ENCODE measurements around the gene SPEN.

Gene SPEN

GRCh38 chr1:15858672-15859372 is 11.3 kb downstream of the SPEN start:
- Histone ChIP-seq H3K27ac (ENCODE audit: low read length) (no peak overlapping the region), H3K27me3 (ENCODE audit: control insufficient read depth in 1 of 2, insufficient read depth in 2 of 2, low read length in 2 of 2) (no peaks in the 10 kb centered on the region), H3K4me1 (ENCODE audit: control insufficient read depth, insufficient read depth, low read length) (peaks cover 5% of the 10 kb centered on the region), H3K4me3 (ENCODE audit: low read length in 2 of 2) (no peak overlapping the region), H3K36me3 (ENCODE audit: control insufficient read depth in 2 of 2, insufficient read depth in 2 of 2, low read length in 2 of 2) (no peaks in the 10 kb centered on the region), H3K9ac (ENCODE audit: low read length in 2 of 2) (no peak overlapping the region), H3K9me3 (ENCODE audit: control insufficient read depth in 2 of 2, low read length in 2 of 2) (no peaks in the 10 kb centered on the region)

GRCh38 chr1:15863156-15863901 is 15.8 kb downstream of the SPEN start:
- Histone ChIP-seq H3K27ac (ENCODE audit: low read length) (no peak overlapping the region), H3K36me3 (ENCODE audit: control insufficient read depth in 2 of 2, insufficient read depth in 2 of 2, low read length in 2 of 2) (no peaks in the 10 kb centered on the region), H3K4me3 (ENCODE audit: low read length in 2 of 2) (no peak overlapping the region), H3K9ac (ENCODE audit: low read length in 2 of 2) (no peak overlapping the region), H3K4me1 (ENCODE audit: control insufficient read depth, insufficient read depth, low read length) (peaks cover 5% of the 10 kb centered on the region), H3K27me3 (ENCODE audit: control insufficient read depth in 1 of 2, insufficient read depth in 2 of 2, low read length in 2 of 2) (no peaks in the 10 kb centered on the region), H3K9me3 (ENCODE audit: control insufficient read depth in 2 of 2, low read length in 2 of 2) (no peaks in the 10 kb centered on the region)

GRCh38 chr1:15866721-15867201 is 19.3 kb downstream of the SPEN start:
- Histone ChIP-seq H3K4me1 (ENCODE audit: control insufficient read depth, insufficient read depth, low read length) (peaks cover 2% of the 10 kb centered on the region), H3K36me3 (ENCODE audit: control insufficient read depth in 2 of 2, insufficient read depth in 2 of 2, low read length in 2 of 2) (no peaks in the 10 kb centered on the region), H3K9ac (ENCODE audit: low read length in 2 of 2) (no peak overlapping the region), H3K4me3 (ENCODE audit: low read length in 2 of 2) (no peak overlapping the region), H3K27me3 (ENCODE audit: control insufficient read depth in 1 of 2, insufficient read depth in 2 of 2, low read length in 2 of 2) (no peaks in the 10 kb centered on the region), H3K27ac (ENCODE audit: low read length) (no peak overlapping the region), H3K9me3 (ENCODE audit: control insufficient read depth in 2 of 2, low read length in 2 of 2) (no peaks in the 10 kb centered on the region)

GRCh38 chr1:15867288-15867687 is 19.8 kb downstream of the SPEN start:
- Histone ChIP-seq H3K9ac (ENCODE audit: low read length in 2 of 2) (no peak overlapping the region), H3K36me3 (ENCODE audit: control insufficient read depth in 2 of 2, insufficient read depth in 2 of 2, low read length in 2 of 2) (no peaks in the 10 kb centered on the region), H3K27me3 (ENCODE audit: control insufficient read depth in 1 of 2, insufficient read depth in 2 of 2, low read length in 2 of 2) (no peaks in the 10 kb centered on the region), H3K4me3 (ENCODE audit: low read length in 2 of 2) (no peak overlapping the region), H3K9me3 (ENCODE audit: control insufficient read depth in 2 of 2, low read length in 2 of 2) (no peaks in the 10 kb centered on the region), H3K4me1 (ENCODE audit: control insufficient read depth, insufficient read depth, low read length) (peaks cover 2% of the 10 kb centered on the region), H3K27ac (ENCODE audit: low read length) (no peak overlapping the region)

- Histone ChIP-seq H3K9ac (ENCODE audit: low read length in 2 of 2) (no peak overlapping the region), H3K27ac (ENCODE audit: low read length) (no peak overlapping the region), H3K4me1 (ENCODE audit: control insufficient read depth, insufficient read depth, low read length) (no peaks in the 10 kb centered on the region), H3K27me3 (ENCODE audit: control insufficient read depth in 1 of 2, insufficient read depth in 2 of 2, low read length in 2 of 2) (no peaks in the 10 kb centered on the region), H3K36me3 (ENCODE audit: control insufficient read depth in 2 of 2, insufficient read depth in 2 of 2, low read length in 2 of 2) (peaks cover 0 to 7% of the 10 kb centered on the region in 2 donors), H3K4me3 (ENCODE audit: low read length in 2 of 2) (no peak overlapping the region), H3K9me3 (ENCODE audit: control insufficient read depth in 2 of 2, low read length in 2 of 2) (no peaks in the 10 kb centered on the region)
Observed at GRCh38 chr1:15869413-15869812, 21.9 kb downstream of the SPEN start.

- Histone ChIP-seq H3K4me3 (ENCODE audit: low read length in 2 of 2) (no peak overlapping the region), H3K9ac (ENCODE audit: low read length in 2 of 2) (no peak overlapping the region), H3K27ac (ENCODE audit: low read length) (no peak overlapping the region), H3K36me3 (ENCODE audit: control insufficient read depth in 2 of 2, insufficient read depth in 2 of 2, low read length in 2 of 2) (peaks cover 0 to 7% of the 10 kb centered on the region in 2 donors), H3K4me1 (ENCODE audit: control insufficient read depth, insufficient read depth, low read length) (no peaks in the 10 kb centered on the region), H3K27me3 (ENCODE audit: control insufficient read depth in 1 of 2, insufficient read depth in 2 of 2, low read length in 2 of 2) (no peaks in the 10 kb centered on the region), H3K9me3 (ENCODE audit: control insufficient read depth in 2 of 2, low read length in 2 of 2) (no peaks in the 10 kb centered on the region)
Observed at GRCh38 chr1:15870421-15870820, 22.9 kb downstream of the SPEN start.

- H3K4me1 ChIP-seq (ENCODE audit: control insufficient read depth, insufficient read depth, low read length) = no peaks in the 10 kb centered on the region
- H3K36me3 ChIP-seq (ENCODE audit: control insufficient read depth in 2 of 2, insufficient read depth in 2 of 2, low read length in 2 of 2) = peaks cover 0 to 11% of the 10 kb centered on the region in 2 donors
Observed at GRCh38 chr1:15874471-15874870, 27.0 kb downstream of the SPEN start.

GRCh38 chr1:15876357-15877055 is 29.0 kb downstream of the SPEN start:
- no peak overlapping the region for H3K9ac ChIP-seq (ENCODE audit: low read length in 2 of 2)
- no peaks in the 10 kb centered on the region for H3K9me3 ChIP-seq (ENCODE audit: control insufficient read depth in 2 of 2, low read length in 2 of 2)
- no peaks in the 10 kb centered on the region for H3K27me3 ChIP-seq (ENCODE audit: control insufficient read depth in 1 of 2, insufficient read depth in 2 of 2, low read length in 2 of 2)
- H3K4me3 ChIP-seq (ENCODE audit: low read length in 2 of 2) = no peak overlapping the region
- peaks cover 0 to 11% of the 10 kb centered on the region in 2 donors for H3K36me3 ChIP-seq (ENCODE audit: control insufficient read depth in 2 of 2, insufficient read depth in 2 of 2, low read length in 2 of 2)
- no peaks in the 10 kb centered on the region for H3K4me1 ChIP-seq (ENCODE audit: control insufficient read depth, insufficient read depth, low read length)
- H3K27ac ChIP-seq (ENCODE audit: low read length) = no peak overlapping the region

More at GRCh38 chr1:15874471-15874870, 27.0 kb downstream of the SPEN start:
- no peaks in the 10 kb centered on the region for H3K9me3 ChIP-seq (ENCODE audit: control insufficient read depth in 2 of 2, low read length in 2 of 2)
- H3K9ac ChIP-seq (ENCODE audit: low read length in 2 of 2) = no peak overlapping the region
- no peaks in the 10 kb centered on the region for H3K27me3 ChIP-seq (ENCODE audit: control insufficient read depth in 1 of 2, insufficient read depth in 2 of 2, low read length in 2 of 2)
- H3K4me3 ChIP-seq (ENCODE audit: low read length in 2 of 2) = no peak overlapping the region
- H3K27ac ChIP-seq (ENCODE audit: low read length) = no peak overlapping the region

GRCh38 chr1:15881961-15882360 is 34.5 kb downstream of the SPEN start:
- no peak overlapping the region for H3K9ac ChIP-seq (ENCODE audit: low read length in 2 of 2)
- H3K4me3 ChIP-seq (ENCODE audit: low read length in 2 of 2) = no peak overlapping the region
- H3K36me3 ChIP-seq (ENCODE audit: control insufficient read depth in 2 of 2, insufficient read depth in 2 of 2, low read length in 2 of 2) = no peaks in the 10 kb centered on the region
- no peaks in the 10 kb centered on the region for H3K9me3 ChIP-seq (ENCODE audit: control insufficient read depth in 2 of 2, low read length in 2 of 2)
- no peak overlapping the region for H3K27ac ChIP-seq (ENCODE audit: low read length)
- no peaks in the 10 kb centered on the region for H3K27me3 ChIP-seq (ENCODE audit: control insufficient read depth in 1 of 2, insufficient read depth in 2 of 2, low read length in 2 of 2)
- peaks cover 10% of the 10 kb centered on the region for H3K4me1 ChIP-seq (ENCODE audit: control insufficient read depth, insufficient read depth, low read length)

- H3K4me1 ChIP-seq (ENCODE audit: control insufficient read depth, insufficient read depth, low read length) = peaks cover 13% of the 10 kb centered on the region
- no peaks in the 10 kb centered on the region for H3K27me3 ChIP-seq (ENCODE audit: control insufficient read depth in 1 of 2, insufficient read depth in 2 of 2, low read length in 2 of 2)
- no peak overlapping the region for H3K4me3 ChIP-seq (ENCODE audit: low read length in 2 of 2)
- H3K36me3 ChIP-seq (ENCODE audit: control insufficient read depth in 2 of 2, insufficient read depth in 2 of 2, low read length in 2 of 2) = no peaks in the 10 kb centered on the region
- H3K9me3 ChIP-seq (ENCODE audit: control insufficient read depth in 2 of 2, low read length in 2 of 2) = no peaks in the 10 kb centered on the region
- no peak overlapping the region for H3K9ac ChIP-seq (ENCODE audit: low read length in 2 of 2)
- H3K27ac ChIP-seq (ENCODE audit: low read length) = no peak overlapping the region
Observed at GRCh38 chr1:15882665-15883064, 35.2 kb downstream of the SPEN start.
